GM06990 (cell line): ENCODE measurements around the gene NENF.
"Not testable (repeated sequence)": the region's sequence is repeated elsewhere in the genome, so short reads cannot be mapped to it uniquely, and the experiment has no call there.

Experiments used
- DNase-seq: peaks from one replicate; pipeline ENCODE4 v3.0.0-alpha.2; 2011; ENCODE audit not compliant: insufficient read length; ENCODE audit errors: extremely low read depth
- H3K27me3 ChIP-seq: replicated peaks from 2 replicates; pipeline ENCODE4 v1.6.0; 2011; ENCODE audit warnings: low read length; ENCODE audit not compliant: control insufficient read depth, insufficient read depth
- H3K36me3 ChIP-seq: 2 replicates; pipeline ENCODE4 v1.5.1; 2011; ENCODE audit warnings: low read length; ENCODE audit not compliant: control insufficient read depth, insufficient read depth
- H3K4me3 ChIP-seq: replicated peaks from 2 replicates; pipeline ENCODE4 v1.5.1; 2011; ENCODE audit warnings: low read depth, mild to moderate bottlenecking, control low read depth, low read length
- TF ChIP-seq, protein P1 (sequence below): IDR thresholded peaks from 2 replicates; pipeline ENCODE4 v1.5.1; 2011; ENCODE audit warnings: low read length, control low read depth, mild to moderate bottlenecking, inconsistent platforms; ENCODE audit not compliant: insufficient read depth, poor library complexity, severe bottlenecking

The NENF gene

DNA sequence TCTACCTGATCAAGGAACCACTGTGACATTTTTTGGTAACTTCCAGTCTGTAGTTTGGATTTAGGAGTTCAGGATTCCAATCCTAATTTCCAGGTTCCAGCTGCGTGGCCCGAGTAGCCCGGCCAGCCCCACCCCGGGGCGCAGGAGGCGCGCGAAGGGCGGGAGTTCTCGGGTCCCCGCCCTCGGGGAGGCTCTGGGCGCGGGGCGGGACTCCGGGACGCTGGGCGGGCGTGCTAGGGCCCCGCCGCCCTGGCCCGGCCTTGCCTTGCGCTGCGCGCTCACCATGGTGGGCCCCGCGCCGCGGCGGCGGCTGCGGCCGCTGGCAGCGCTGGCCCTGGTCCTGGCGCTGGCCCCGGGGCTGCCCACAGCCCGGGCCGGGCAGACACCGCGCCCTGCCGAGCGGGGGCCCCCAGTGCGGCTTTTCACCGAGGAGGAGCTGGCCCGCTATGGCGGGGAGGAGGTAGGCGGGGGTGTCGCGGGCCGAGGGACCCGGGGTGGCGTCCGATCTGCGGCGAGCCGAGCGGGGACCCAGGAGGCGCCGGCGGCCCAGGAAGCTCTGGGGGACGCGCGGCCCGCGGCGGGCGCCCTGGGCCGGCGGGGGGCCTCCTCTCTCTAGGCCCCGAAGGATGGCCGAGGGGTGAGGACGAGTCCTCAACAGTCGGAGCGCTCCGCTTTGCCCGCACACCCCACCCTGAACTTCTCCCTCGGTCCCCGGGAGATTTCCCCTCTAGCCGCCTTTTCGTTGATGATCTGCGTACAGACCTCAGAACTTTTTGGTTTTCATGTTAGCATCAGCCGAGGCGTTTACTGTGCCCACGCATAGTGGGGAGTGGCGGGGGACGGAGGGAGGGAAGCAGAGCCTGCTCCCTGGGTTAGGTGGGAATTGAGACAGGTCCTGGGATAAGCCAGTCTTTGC lies at the start of gene NENF:
Gene NENF (plus strand): TSS at position 260 of the 916 bp plus-strand sequence. CDS start 24 bp downstream, at position 284.
- Histone ChIP-seq H3K36me3 (no peaks in the 10 kb centered on the region), H3K27me3 (no peaks in the 10 kb centered on the region), H3K4me3 (peak within 1 kb of the TSS; percentile 71)
- TF ChIP-seq, protein P1, sequence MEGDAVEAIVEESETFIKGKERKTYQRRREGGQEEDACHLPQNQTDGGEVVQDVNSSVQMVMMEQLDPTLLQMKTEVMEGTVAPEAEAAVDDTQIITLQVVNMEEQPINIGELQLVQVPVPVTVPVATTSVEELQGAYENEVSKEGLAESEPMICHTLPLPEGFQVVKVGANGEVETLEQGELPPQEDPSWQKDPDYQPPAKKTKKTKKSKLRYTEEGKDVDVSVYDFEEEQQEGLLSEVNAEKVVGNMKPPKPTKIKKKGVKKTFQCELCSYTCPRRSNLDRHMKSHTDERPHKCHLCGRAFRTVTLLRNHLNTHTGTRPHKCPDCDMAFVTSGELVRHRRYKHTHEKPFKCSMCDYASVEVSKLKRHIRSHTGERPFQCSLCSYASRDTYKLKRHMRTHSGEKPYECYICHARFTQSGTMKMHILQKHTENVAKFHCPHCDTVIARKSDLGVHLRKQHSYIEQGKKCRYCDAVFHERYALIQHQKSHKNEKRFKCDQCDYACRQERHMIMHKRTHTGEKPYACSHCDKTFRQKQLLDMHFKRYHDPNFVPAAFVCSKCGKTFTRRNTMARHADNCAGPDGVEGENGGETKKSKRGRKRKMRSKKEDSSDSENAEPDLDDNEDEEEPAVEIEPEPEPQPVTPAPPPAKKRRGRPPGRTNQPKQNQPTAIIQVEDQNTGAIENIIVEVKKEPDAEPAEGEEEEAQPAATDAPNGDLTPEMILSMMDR: no peak
- peak; percentile 85 for DNase-seq

DNA sequence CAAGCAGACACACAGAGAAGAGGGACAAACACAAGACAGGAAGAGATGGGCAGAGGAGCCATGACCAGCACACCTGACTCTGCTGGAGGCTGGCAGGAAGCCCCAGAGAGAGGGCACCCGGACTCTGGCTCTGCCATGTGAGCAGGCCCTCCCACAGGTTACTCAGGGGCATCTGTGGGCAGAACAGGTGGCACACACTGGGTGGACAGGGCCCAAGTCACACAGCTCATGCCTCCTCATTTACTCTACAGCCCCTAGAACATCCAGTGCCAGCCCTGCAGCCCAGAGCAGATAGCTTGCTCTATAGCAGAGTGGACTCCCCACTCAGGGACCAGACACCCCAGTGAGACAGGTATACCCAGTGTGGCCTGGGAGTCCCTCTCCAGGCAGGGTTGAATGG lies 46.7 kb upstream of the NENF start:
- TF ChIP-seq, protein P1: no peak
- no peaks in the 10 kb centered on the region for H3K27me3 ChIP-seq
- H3K36me3 ChIP-seq: peaks cover 16% of the 10 kb centered on the region
- H3K4me3 ChIP-seq: no peak overlapping the region
- no peak for DNase-seq

DNA sequence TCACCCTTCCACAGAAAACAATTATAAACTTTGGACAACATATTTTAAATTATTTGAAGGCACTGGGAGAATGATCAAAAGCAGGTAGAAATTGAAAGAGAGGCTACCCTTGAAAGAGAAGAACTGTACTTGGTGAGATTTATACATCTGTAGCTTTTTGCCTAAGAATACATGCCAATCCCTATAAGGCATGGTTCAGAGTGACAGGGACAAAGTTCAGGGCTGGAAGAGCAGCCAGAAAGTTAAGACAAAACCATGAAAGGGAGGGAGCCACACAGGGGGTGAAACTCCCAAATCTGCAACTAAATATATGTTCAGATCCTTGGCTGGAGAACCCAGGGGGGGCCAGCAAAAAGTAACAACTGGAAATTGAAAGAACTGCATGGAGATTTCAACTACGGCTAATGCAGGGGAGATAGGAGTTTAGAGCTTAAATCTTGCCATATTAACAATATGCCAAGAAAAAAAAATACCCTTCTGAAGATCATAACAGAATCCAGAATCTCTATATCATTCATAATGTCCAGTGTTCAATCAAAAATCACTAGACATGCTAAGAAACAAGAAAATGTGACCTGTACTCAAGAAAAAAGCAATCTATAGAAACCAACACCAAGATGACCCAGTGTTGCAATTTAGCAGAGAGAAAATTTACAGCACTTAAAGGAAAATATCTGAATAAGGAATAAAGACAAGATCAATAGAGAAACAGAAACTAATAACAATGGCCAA lies 43.6 kb upstream of the NENF start:
- no peak for DNase-seq

DNA sequence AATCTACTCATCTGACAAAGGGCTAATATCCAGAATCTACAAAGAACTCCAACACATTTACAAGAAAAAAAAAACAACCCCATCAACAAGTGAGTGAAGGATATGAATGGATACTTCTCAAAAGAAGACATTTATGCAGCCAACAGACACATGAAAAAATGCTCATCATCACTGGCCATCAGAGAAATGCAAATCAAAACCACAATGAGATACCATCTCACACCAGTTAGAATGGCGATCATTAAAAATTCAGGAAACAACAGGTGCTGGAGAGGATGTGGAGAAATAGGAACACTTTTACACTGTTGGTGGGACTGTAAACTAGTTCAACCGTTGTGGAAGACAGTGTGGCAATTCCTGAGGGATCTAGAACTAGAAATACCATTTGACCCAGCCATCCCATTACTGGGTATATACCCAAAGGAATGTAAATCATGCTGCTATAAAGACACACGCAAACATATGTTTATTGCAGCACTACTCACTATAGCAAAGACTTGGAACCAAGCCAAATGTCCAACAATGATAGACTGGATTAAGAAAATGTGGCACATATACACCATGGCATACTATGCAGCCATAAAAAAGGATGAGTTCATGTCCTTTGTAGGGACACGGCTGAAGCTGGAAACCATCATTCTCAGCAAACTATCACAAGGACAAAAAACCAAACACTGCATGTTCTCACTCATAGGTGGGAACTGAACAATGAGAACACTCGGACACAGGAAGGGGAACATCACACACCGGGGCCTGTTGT lies 36.9 kb upstream of the NENF start:
- not testable (repeated sequence) for DNase-seq, H3K36me3 ChIP-seq, H3K4me3 ChIP-seq, H3K27me3 ChIP-seq

More for the DNA sequence above, 43.6 kb upstream of the NENF start:
- H3K36me3 ChIP-seq: peaks cover 13% of the 10 kb centered on the region
- H3K4me3 ChIP-seq: no peak overlapping the region
- no peaks in the 10 kb centered on the region for H3K27me3 ChIP-seq
- TF ChIP-seq, protein P1: no peak

DNA sequence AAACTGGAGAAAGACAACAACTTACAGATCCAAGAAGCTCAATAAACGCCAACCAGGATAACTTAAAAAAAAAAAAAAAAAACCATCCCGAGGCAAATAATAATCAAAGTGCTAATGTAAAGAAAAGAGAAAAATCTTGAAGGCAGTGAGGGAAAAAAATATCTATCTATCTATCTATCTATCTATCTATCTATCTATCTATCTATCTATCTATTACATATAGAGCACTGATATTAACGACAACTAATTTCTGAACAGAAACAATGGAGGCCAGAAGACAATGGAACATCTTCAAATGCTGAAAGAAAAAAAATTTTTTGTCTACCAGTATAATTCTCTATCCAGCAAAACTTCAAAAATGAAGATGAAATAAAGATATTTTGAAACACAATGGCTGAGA lies 36.1 kb upstream of the NENF start:
- Histone ChIP-seq H3K27me3 (no peaks in the 10 kb centered on the region), H3K4me3 (no peak overlapping the region), H3K36me3 (no peaks in the 10 kb centered on the region)
- DNase-seq: no peak
- TF ChIP-seq, protein P1: no peak
